ENCODE measurements around the gene GGCT.
A peak's percentile ranks its signal among the peaks of the same experiment; 100 is the strongest.

GGCT gene

GRCh38 chr7:30478349-30479201 lies 26.1 kb downstream of the GGCT start, which contains the start of gene NOD1:
Gene NOD1, minus strand, starts transcription at chr7:30478784. Its CDS starts 21,863 bp downstream, at chr7:30456921.
- peak; percentile 28 for DNase-seq (ENCODE audit: low read depth, low spot score)

- DNase-seq (ENCODE audit: low read depth, low spot score): no peak
Measured at GRCh38 chr7:30476459-30477145, 28.0 kb downstream of the GGCT start.

- no peak for DNase-seq (ENCODE audit: low read depth, low spot score)
Measured at GRCh38 chr7:30475580-30475979, 29.0 kb downstream of the GGCT start.

GRCh38 chr7:30474893-30475292 lies 29.7 kb downstream of the GGCT start:
- DNase-seq (ENCODE audit: low read depth, low spot score): no peak

- no peak for DNase-seq (ENCODE audit: low read depth, low spot score)
Measured at GRCh38 chr7:30474485-30474884, 30.1 kb downstream of the GGCT start.

GRCh38 chr7:30473903-30474302 lies 30.7 kb downstream of the GGCT start:
- DNase-seq (ENCODE audit: low read depth, low spot score): no peak

GRCh38 chr7:30472784-30473775 lies 31.5 kb downstream of the GGCT start:
- DNase-seq (ENCODE audit: low read depth, low spot score): no peak

GRCh38 chr7:30472081-30472783 lies 32.4 kb downstream of the GGCT start:
- no peak for DNase-seq (ENCODE audit: low read depth, low spot score)

- no peak for DNase-seq (ENCODE audit: low read depth, low spot score)
Measured at GRCh38 chr7:30471205-30471604, 33.4 kb downstream of the GGCT start.

- DNase-seq (ENCODE audit: low read depth, low spot score): no peak
Measured at GRCh38 chr7:30470771-30471170, 33.9 kb downstream of the GGCT start.

- no peak for DNase-seq (ENCODE audit: low read depth, low spot score)
Measured at GRCh38 chr7:30470163-30470770, 34.4 kb downstream of the GGCT start.

GRCh38 chr7:30469303-30469702 lies 35.3 kb downstream of the GGCT start:
- DNase-seq (ENCODE audit: low read depth, low spot score): peak; percentile 83

GRCh38 chr7:30468791-30469190 lies 35.8 kb downstream of the GGCT start:
- no peak for DNase-seq (ENCODE audit: low read depth, low spot score)

- no peak for DNase-seq (ENCODE audit: low read depth, low spot score)
Measured at GRCh38 chr7:30468041-30468440, 36.6 kb downstream of the GGCT start.

- no peak for DNase-seq (ENCODE audit: low read depth, low spot score)
Measured at GRCh38 chr7:30467271-30467670, 37.4 kb downstream of the GGCT start.

GRCh38 chr7:30466266-30466665 lies 38.4 kb downstream of the GGCT start:
- no peak for DNase-seq (ENCODE audit: low read depth, low spot score)

- DNase-seq (ENCODE audit: low read depth, low spot score): no peak
Measured at GRCh38 chr7:30465811-30466180, 38.8 kb downstream of the GGCT start.

GRCh38 chr7:30465046-30465810 lies 39.4 kb downstream of the GGCT start:
- DNase-seq (ENCODE audit: low read depth, low spot score): no peak

GRCh38 chr7:30464231-30464671 lies 40.4 kb downstream of the GGCT start:
- DNase-seq (ENCODE audit: low read depth, low spot score): no peak
